ENCODE measurements around the gene AGBL4. TPM values are rescaled to one million over a fixed set of nuclear protein-coding genes. Genes with fewer than 3 reads are reported as not detected.

AGBL4 gene
- polyA plus RNA-seq, 1 experiment: not detected

DNA sequence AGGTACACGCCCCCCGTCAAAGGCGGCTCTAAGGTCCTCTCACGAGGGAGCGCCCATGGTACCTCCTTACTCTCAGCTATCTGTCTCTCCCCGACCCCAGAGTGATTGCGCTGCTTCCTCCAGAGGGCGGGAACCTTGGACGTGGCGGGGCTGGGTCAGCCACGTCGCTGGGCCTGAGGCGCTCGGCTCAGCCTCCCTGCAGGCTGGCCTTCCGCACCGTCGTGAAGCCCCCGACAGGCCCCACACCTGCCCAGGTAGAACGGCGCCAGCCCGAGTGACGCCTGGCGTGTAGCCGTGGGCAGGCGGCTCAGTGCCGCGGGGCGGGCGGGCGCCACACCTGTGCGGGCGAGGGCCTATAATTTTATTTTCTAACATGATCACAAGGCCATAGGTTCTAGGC lies 1124.9 kb downstream of the AGBL4 start:
- Histone ChIP-seq H3K27me3 (ENCODE audit: control insufficient read depth, insufficient read depth, low read length) (no peaks in the 10 kb centered on the region), H3K27ac (ENCODE audit: low read depth, low read length) (no peak overlapping the region), H3K9me3 (ENCODE audit: control insufficient read depth, insufficient read depth, low read length) (peaks cover 3% of the 10 kb centered on the region; the same call in 1 of the 2 replicates), H3K4me3 (ENCODE audit: low read depth, low read length) (no peak overlapping the region)
- ChIA-PET POLR2A (no interaction called here), CTCF (no interaction called here)
- DNase-seq (ENCODE audit: low read depth, low spot score): no peak
- no peak for TF ChIP-seq CTCF (IDR thresholded peaks at IDR 0.05; ENCODE audit: low read depth, low read length)

DNA sequence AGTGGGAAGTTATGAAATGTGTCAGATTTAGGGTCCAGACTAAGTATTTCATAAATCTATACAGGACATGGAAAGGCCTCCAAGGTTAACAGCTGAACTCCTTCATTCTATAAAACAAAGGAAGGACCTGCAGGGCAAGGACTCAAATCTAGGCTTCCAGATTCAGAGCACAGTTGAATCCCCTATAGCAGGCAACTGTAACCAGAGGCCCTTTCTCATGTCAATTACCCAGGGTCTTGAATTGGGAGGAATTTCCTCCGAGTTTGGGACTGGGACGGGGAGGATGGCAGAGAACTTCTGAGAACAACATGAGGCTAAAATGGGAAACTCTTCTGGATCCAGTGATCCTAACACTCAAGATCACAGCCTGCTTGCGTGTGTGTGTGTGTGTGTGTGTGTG lies 1134.1 kb downstream of the AGBL4 start:
- TF ChIP-seq CTCF (IDR thresholded peaks at IDR 0.05; ENCODE audit: low read depth, low read length): no peak
- POLR2A ChIA-PET: no interaction called here
- H3K9me3 ChIP-seq (ENCODE audit: control insufficient read depth, insufficient read depth, low read length): no peaks in the 10 kb centered on the region
- CTCF ChIA-PET: no interaction called here
- no peaks in the 10 kb centered on the region for H3K27me3 ChIP-seq (ENCODE audit: control insufficient read depth, insufficient read depth, low read length)
- H3K27ac ChIP-seq (ENCODE audit: low read depth, low read length): no peak overlapping the region
- no peak for DNase-seq (ENCODE audit: low read depth, low spot score)
- no peak overlapping the region for H3K4me3 ChIP-seq (ENCODE audit: low read depth, low read length)

- ChIA-PET CTCF (no interaction called here), POLR2A (no interaction called here)
- DNase-seq (ENCODE audit: low read depth, low spot score): no peak
- H3K4me3 ChIP-seq (ENCODE audit: low read depth, low read length): no peak overlapping the region
- no peak overlapping the region for H3K27ac ChIP-seq (ENCODE audit: low read depth, low read length)
- no peak for TF ChIP-seq CTCF (IDR thresholded peaks at IDR 0.05; ENCODE audit: low read depth, low read length)
- no peaks in the 10 kb centered on the region for H3K9me3 ChIP-seq (ENCODE audit: control insufficient read depth, insufficient read depth, low read length)
- H3K27me3 ChIP-seq (ENCODE audit: control insufficient read depth, insufficient read depth, low read length): no peaks in the 10 kb centered on the region
Measured at GRCh38 chr1:48889082-48889481, 1134.7 kb downstream of the AGBL4 start.

- DNase-seq (ENCODE audit: low read depth, low spot score): no peak
- Histone ChIP-seq H3K27ac (ENCODE audit: low read depth, low read length) (no peak overlapping the region), H3K9me3 (ENCODE audit: control insufficient read depth, insufficient read depth, low read length) (no peaks in the 10 kb centered on the region), H3K4me3 (ENCODE audit: low read depth, low read length) (no peak overlapping the region), H3K27me3 (ENCODE audit: control insufficient read depth, insufficient read depth, low read length) (no peaks in the 10 kb centered on the region)
- ChIA-PET CTCF (no interaction called here), POLR2A (no interaction called here)
- TF ChIP-seq CTCF (IDR thresholded peaks at IDR 0.05; ENCODE audit: low read depth, low read length): no peak
Measured at GRCh38 chr1:48887796-48888195, 1136.0 kb downstream of the AGBL4 start.

DNA sequence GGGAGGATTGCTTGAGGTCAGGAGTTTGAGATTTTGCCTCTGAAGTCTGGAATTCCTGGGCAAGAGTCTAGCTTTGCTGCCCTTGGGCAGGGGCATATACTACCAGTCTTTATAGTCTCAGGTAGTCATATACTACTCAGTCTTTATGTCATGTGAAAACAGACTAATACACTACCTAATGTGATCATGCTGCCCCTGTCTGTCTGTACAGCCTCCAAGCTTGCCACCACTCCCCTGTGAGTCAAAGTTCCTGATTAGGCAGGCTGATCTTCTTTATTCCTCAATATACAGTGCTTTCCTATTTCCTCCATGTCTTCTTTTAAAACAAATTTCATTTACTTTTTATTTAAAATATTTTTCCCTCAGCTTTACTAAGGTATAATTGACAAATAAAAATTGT lies 1141.7 kb downstream of the AGBL4 start:
- Histone ChIP-seq H3K27ac (ENCODE audit: low read depth, low read length) (no peak overlapping the region), H3K27me3 (ENCODE audit: control insufficient read depth, insufficient read depth, low read length) (no peaks in the 10 kb centered on the region), H3K4me3 (ENCODE audit: low read depth, low read length) (no peak overlapping the region), H3K9me3 (ENCODE audit: control insufficient read depth, insufficient read depth, low read length) (no peaks in the 10 kb centered on the region)
- DNase-seq (ENCODE audit: low read depth, low spot score): no peak
- TF ChIP-seq CTCF (IDR thresholded peaks at IDR 0.05; ENCODE audit: low read depth, low read length): no peak
- CTCF ChIA-PET: no interaction called here
- POLR2A ChIA-PET: no interaction called here

All from AG04450 (cell line).